HL-60 (cell line): ENCODE data around the gene PARL.

Source experiments
- DNase-seq, 2 experiments: peaks; one replicate each; pipeline ENCODE4 v3.0.0-alpha.2; 2010 to 2020; ENCODE audit warnings: low read depth in 1 of 2, low spot score in 1 of 2
- H3K27ac ChIP-seq: fragments of 250-450 bp; sonication (Bioruptor Pico); replicated peaks from 2 replicates; pipeline ENCODE4 v1.5.1; 2020; ENCODE audit warnings: mild to moderate bottlenecking, moderate library complexity
- H3K27me3 ChIP-seq: fragments of 250-450 bp; sonication (Bioruptor Pico); 2 replicates; pipeline ENCODE4 v1.5.1; 2021; ENCODE audit warnings: mild to moderate bottlenecking, moderate library complexity; ENCODE audit not compliant: insufficient read depth, poor library complexity, severe bottlenecking
- H3K4me3 ChIP-seq: replicated peaks from 2 replicates; pipeline ENCODE4 v1.5.1; 2011; ENCODE audit warnings: mild to moderate bottlenecking, control low read depth, low read length; ENCODE audit not compliant: insufficient read depth
- CTCF ChIP-seq: IDR thresholded peaks from one replicate; pipeline ENCODE4 v1.5.1; 2011; ENCODE audit warnings: low read length, control low read depth, inconsistent platforms; ENCODE audit not compliant: insufficient read depth
- GABPA ChIP-seq: IDR thresholded peaks from 2 replicates; pipeline ENCODE4 v1.6.1; 2012; ENCODE audit warnings: low read depth
- POLR2AphosphoS5 ChIP-seq: IDR thresholded peaks from 2 replicates; pipeline ENCODE4 v1.6.1; 2012; ENCODE audit warnings: low read depth
- REST ChIP-seq: IDR thresholded peaks from 2 replicates; pipeline ENCODE4 v1.6.1; 2012; ENCODE audit warnings: low read depth; ENCODE audit not compliant: insufficient replicate concordance
- SPI1 ChIP-seq: IDR thresholded peaks from 2 replicates; pipeline ENCODE4 v1.6.1; 2012; ENCODE audit warnings: low read depth, mild to moderate bottlenecking, borderline replicate concordance

The PARL gene

GRCh38 chr3:183837390-183837789, 47.3 kb downstream of the PARL start:
- Histone ChIP-seq H3K27ac (no peak overlapping the region), H3K4me3 (no peak overlapping the region), H3K27me3 (no peaks in the 10 kb centered on the region)
- no peak for DNase-seq
- TF ChIP-seq GABPA (no peak), REST (no peak), CTCF (no peak), SPI1 (no peak), POLR2AphosphoS5 (no peak)

DNA sequence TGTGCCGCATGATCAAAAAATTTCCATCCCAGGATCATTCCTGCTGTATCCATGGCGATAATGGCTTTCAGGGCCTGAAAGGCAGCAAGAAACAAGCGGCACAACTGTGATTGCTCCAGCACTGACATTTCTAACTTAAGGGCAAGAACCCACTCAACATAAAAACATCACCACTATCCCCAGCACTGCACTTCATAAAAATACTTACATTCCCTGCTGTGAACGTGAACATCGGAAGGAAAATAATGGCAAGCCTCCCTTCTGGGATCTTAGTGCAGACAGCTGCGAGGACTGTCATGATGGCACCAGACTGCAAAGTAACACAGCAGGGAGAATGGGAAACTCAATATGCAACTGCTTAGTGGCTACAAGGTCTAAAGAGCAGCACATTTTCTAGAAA, 51.2 kb downstream of the PARL start:
- H3K27ac ChIP-seq, result no peak overlapping the region
- no peak for DNase-seq

DNA sequence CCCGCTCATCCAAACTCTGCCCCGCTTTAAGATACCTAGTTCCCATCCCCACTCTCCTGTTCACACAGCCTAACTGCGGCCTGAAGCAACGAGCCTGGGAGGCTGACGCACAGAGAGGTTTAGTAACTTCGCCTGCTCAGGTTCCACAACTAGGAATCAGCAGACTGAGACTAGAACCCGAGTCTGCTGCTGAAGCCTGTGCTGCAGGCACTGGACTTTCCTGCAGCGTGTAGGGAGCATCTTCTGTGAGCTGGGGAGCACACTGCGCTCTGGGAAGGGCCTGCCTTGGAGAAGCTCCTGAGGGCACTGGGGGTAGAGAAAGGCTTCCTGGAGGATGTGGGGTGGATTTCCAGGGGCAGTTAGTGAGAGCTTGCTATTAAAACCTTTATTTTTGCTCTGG, 54.5 kb downstream of the PARL start:
- no peak for TF ChIP-seq CTCF
- TF ChIP-seq REST, result no peak
- TF ChIP-seq POLR2AphosphoS5, result no peak; the same call in 1 of the 2 replicates
- TF ChIP-seq SPI1, result no peak
- no peak for TF ChIP-seq GABPA
- Histone ChIP-seq H3K27ac (no peak overlapping the region), H3K4me3 (no peak overlapping the region), H3K27me3 (no peaks in the 10 kb centered on the region)
- no peak for DNase-seq

More for the DNA sequence above, 51.2 kb downstream of the PARL start:
- H3K4me3 ChIP-seq, result no peak overlapping the region
- H3K27me3 ChIP-seq, result no peaks in the 10 kb centered on the region
- no peak for TF ChIP-seq GABPA
- TF ChIP-seq POLR2AphosphoS5, result no peak
- no peak for TF ChIP-seq SPI1

DNA sequence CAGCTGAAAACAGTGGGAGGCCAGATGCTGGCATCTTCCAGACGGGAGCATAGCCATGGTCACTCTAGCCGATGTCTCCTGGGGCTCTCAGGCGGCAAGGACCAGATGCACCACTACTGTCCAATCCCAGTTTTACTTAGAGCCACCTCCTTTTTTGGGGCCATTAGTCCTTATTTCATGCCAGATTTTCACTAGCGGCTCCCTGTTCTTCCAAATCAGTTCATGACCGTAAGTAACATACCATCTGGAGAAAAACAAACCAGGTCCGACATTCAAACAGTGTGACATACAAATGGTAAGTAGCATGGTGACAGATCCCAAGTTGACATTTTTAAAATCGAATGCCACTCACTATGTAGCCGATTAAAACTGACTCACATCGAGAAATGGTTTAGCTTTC, 55.2 kb downstream of the PARL start:
- no peak for TF ChIP-seq REST
- no peak for TF ChIP-seq GABPA
- no peak for TF ChIP-seq POLR2AphosphoS5
- no peak for TF ChIP-seq SPI1
- no peak for TF ChIP-seq CTCF

More for the DNA sequence above, 55.2 kb downstream of the PARL start:
- DNase-seq, result no peak
- H3K27me3 ChIP-seq, result no peaks in the 10 kb centered on the region
- H3K4me3 ChIP-seq, result no peak overlapping the region
- H3K27ac ChIP-seq, result no peak overlapping the region
